Hepatocyte (in vitro differentiated cells): ENCODE results near the gene STMN1. TPM values are rescaled to one million over a fixed set of nuclear protein-coding genes. Genes with fewer than 3 reads are reported as not detected.

Experiments
- DNase-seq: peaks from one replicate; pipeline ENCODE4 v3.0.0-alpha.2; 2016; ENCODE audit warnings: low spot score
- H2AFZ ChIP-seq: fragments of 200-600 bp; sonication (generic); 2 replicates; pipeline ENCODE4 v1.6.0; 2016; ENCODE audit warnings: antibody characterized with exemption, mild to moderate bottlenecking
- H3K27ac ChIP-seq: fragments of 200-600 bp; sonication (generic); 2 replicates; pipeline ENCODE4 v1.5.1; 2016; ENCODE audit warnings: mild to moderate bottlenecking
- H3K27me3 ChIP-seq: fragments of 200-600 bp; sonication (generic); 2 replicates; pipeline ENCODE4 v1.6.1; 2016
- H3K36me3 ChIP-seq: fragments of 200-600 bp; sonication (generic); replicated peaks from 2 replicates; pipeline ENCODE4 v1.5.1; 2016; ENCODE audit warnings: low read depth; ENCODE audit not compliant: insufficient read depth
- H3K4me1 ChIP-seq: fragments of 200-600 bp; sonication (generic); 2 replicates; pipeline ENCODE4 v1.5.1; 2016; ENCODE audit warnings: mild to moderate bottlenecking, moderate library complexity; ENCODE audit not compliant: insufficient read depth
- H3K4me2 ChIP-seq: fragments of 200-600 bp; sonication (generic); 2 replicates; pipeline ENCODE4 v1.6.0; 2016
- H3K4me3 ChIP-seq: fragments of 200-600 bp; sonication (generic); 2 replicates; pipeline ENCODE4 v1.5.1; 2016; ENCODE audit warnings: mild to moderate bottlenecking
- H3K79me2 ChIP-seq: fragments of 200-600 bp; sonication (generic); 2 replicates; pipeline ENCODE4 v1.6.0; 2017; ENCODE audit warnings: mild to moderate bottlenecking
- H3K9me2 ChIP-seq: fragments of 200-600 bp; sonication (generic); replicated peaks from 2 replicates; pipeline ENCODE4 v1.6.0; 2017; ENCODE audit warnings: mild to moderate bottlenecking; ENCODE audit not compliant: insufficient read depth
- H3K9me3 ChIP-seq: fragments of 200-600 bp; sonication (generic); 2 replicates; pipeline ENCODE4 v1.5.1; 2016; ENCODE audit warnings: low read depth, mild to moderate bottlenecking
- H4K20me1 ChIP-seq: fragments of 200-600 bp; sonication (generic); 2 replicates; pipeline ENCODE4 v1.6.0; 2016; ENCODE audit warnings: mild to moderate bottlenecking; ENCODE audit not compliant: insufficient read depth, poor library complexity, severe bottlenecking
- EZH2 ChIP-seq: fragments of 200-600 bp; sonication (generic); IDR thresholded peaks from 2 replicates; pipeline ENCODE4 v1.6.1; 2016; ENCODE audit warnings: antibody characterized with exemption, mild to moderate bottlenecking, borderline replicate concordance
- EZH2phosphoT487 ChIP-seq: fragments of 200-600 bp; sonication (generic); IDR thresholded peaks from one replicate; pipeline ENCODE4 v1.6.1; 2018; ENCODE audit warnings: antibody characterized with exemption, mild to moderate bottlenecking, low read depth, moderate library complexity; ENCODE audit not compliant: unreplicated experiment, severe bottlenecking
- WGBS: methylation state at CpG from one replicate; pipeline ENCODE4 v1.1.6; 2016; ENCODE audit warnings: low lambda C conversion rate; ENCODE audit errors: missing lambda C conversion rate; 5-methylcytosine and 5-hydroxymethylcytosine counted together
- polyA plus RNA-seq: library from polyadenylated mRNA; unstranded; fragments of >200 nt; fragmentation: Nextera tagmentation; extraction: Ambion mirVana; gene quantifications from 2 replicates; pipeline ENCODE4 v1.2.1, GENCODE V29; 2016
- total RNA-seq: library from RNA; depleted of rRNA; stranded (reverse); fragments of >200 nt; gene quantifications from 2 replicates; pipeline ENCODE4 v1.2.3, GENCODE V29; 2014
- TF ChIP-seq, protein P1 (sequence below): fragments of 200-600 bp; sonication (generic); IDR thresholded peaks from 2 replicates; pipeline ENCODE4 v1.5.1; 2016; ENCODE audit warnings: antibody characterized with exemption, mild to moderate bottlenecking; ENCODE audit not compliant: poor library complexity

The STMN1 gene
- total RNA-seq, result 91.6 and 104 TPM in 2 replicates
- 338 and 395 TPM in 2 replicates for polyA plus RNA-seq

DNA sequence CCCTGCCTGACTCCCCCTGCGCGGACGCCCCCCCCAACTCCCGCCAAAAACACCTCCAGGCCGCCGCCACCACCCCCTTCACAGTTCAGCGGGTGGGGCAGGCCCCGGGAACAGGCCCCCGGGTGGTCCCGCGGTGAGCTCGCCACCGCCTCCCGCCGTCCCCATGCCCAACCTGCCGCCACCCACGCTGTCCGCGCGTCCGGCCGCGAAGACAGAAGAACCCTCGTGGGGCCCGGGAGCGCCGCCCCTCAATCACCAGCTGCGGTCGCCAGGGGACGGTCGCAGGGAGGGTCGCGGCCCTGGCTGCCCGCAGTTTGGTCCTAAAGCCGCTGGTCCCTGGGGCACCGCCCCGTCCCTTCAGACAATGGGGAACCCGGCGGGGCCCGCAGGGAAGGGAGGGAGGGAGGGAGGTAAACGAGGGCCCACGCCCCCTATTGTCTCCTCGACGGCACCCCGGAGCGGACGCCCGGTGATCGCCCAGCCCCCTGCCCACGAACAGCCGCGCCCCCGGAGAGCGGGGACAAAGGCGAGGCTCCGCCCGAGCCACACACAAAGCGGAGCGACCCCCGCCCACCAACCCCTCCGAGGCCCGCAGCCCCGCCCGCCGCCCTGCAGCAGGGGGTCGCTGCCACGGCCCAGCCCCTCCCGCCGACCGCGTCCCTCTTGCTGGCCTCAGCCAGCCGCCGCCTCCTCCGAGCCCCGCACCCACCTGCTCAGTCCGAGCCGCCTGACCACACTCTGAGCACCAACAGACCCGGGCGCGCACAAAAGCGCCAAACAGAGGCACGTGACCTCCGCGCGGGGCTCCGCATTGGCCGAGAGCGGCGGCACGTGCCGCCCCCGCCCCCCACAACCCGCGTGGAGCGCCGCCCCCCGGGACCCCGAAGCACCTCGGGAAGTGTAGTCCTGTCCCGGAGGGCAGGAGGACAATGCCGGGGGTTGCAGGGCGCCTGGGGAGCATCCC lies at the start of gene STMN1:
Gene STMN1, minus strand, starts transcription at position 740 of the 964 bp plus-strand sequence. CDS start 1,743 bp downstream, outside the sequence.
- H3K27ac ChIP-seq, result peak within 1 kb of the TSS; percentile 90
- peak within 1 kb of the TSS; percentile 67 for H2AFZ ChIP-seq
- no peaks in the 10 kb centered on the region for H3K9me3 ChIP-seq
- TF ChIP-seq EZH2, result no peak
- TF ChIP-seq, protein P1, sequence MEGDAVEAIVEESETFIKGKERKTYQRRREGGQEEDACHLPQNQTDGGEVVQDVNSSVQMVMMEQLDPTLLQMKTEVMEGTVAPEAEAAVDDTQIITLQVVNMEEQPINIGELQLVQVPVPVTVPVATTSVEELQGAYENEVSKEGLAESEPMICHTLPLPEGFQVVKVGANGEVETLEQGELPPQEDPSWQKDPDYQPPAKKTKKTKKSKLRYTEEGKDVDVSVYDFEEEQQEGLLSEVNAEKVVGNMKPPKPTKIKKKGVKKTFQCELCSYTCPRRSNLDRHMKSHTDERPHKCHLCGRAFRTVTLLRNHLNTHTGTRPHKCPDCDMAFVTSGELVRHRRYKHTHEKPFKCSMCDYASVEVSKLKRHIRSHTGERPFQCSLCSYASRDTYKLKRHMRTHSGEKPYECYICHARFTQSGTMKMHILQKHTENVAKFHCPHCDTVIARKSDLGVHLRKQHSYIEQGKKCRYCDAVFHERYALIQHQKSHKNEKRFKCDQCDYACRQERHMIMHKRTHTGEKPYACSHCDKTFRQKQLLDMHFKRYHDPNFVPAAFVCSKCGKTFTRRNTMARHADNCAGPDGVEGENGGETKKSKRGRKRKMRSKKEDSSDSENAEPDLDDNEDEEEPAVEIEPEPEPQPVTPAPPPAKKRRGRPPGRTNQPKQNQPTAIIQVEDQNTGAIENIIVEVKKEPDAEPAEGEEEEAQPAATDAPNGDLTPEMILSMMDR, result peak; percentile 9
- H3K36me3 ChIP-seq, result no peaks in the 10 kb centered on the region
- peaks cover 21% of the 10 kb centered on the region for H3K4me1 ChIP-seq
- H3K27me3 ChIP-seq, result no peaks in the 10 kb centered on the region
- peaks cover 38% of the 10 kb centered on the region for H3K79me2 ChIP-seq
- WGBS, result under 1% methylated on average over 33 of the region's 102 CpGs
- H3K9me2 ChIP-seq, result no peaks in the 10 kb centered on the region
- no peaks in the 10 kb centered on the region for H4K20me1 ChIP-seq
- H3K4me2 ChIP-seq, result peak within 1 kb of the TSS; percentile 77
- peak; percentile 96 for DNase-seq
- peak within 1 kb of the TSS; percentile 78 for H3K4me3 ChIP-seq

DNA sequence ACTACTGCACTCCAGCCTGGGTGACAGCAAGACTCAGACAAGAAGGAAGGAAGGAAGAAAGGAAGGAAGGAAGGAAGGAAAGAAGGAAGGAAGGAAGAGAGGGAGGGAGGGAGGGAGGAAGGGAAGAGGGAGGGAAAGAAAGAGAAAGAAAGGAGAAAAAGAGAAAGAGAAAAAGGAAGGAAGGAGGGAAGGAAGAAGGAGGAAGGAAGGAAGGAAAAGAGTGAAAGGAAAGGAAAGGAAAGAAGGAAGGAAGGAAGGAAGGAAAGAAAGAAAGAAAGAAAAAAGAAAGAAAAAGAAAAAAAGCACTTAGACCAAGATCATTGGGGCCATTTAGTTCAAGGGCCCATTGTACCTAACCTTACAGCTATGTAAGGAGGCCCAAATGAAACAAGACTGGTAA lies 49.3 kb upstream of the STMN1 start:
- Histone ChIP-seq H3K9me2 (no peaks in the 10 kb centered on the region), H3K4me1 (no peaks in the 10 kb centered on the region), H3K4me2 (no peak overlapping the region), H3K27me3 (no peaks in the 10 kb centered on the region), H3K79me2 (no peaks in the 10 kb centered on the region), H4K20me1 (no peaks in the 10 kb centered on the region), H3K9me3 (no peaks in the 10 kb centered on the region), H3K36me3 (no peaks in the 10 kb centered on the region), H3K4me3 (no peak overlapping the region), H2AFZ (no peak overlapping the region), H3K27ac (no peak overlapping the region)
- no peak for TF ChIP-seq EZH2
- no peak for TF ChIP-seq EZH2phosphoT487
- TF ChIP-seq, protein P1, result no peak
- no peak for DNase-seq

GRCh38 chr1:25954282-25954938 lies 48.2 kb upstream of the STMN1 start:
- no peak for DNase-seq
- WGBS, result 88% methylated on average over 10 of the region's 10 CpGs

More at GRCh38 chr1:25954282-25954938, 48.2 kb upstream of the STMN1 start:
- no peaks in the 10 kb centered on the region for H3K36me3 ChIP-seq
- no peaks in the 10 kb centered on the region for H4K20me1 ChIP-seq
- H3K9me3 ChIP-seq, result no peaks in the 10 kb centered on the region
- no peaks in the 10 kb centered on the region for H3K9me2 ChIP-seq
- H3K4me2 ChIP-seq, result no peak overlapping the region
- no peaks in the 10 kb centered on the region for H3K79me2 ChIP-seq
- no peak overlapping the region for H3K27ac ChIP-seq
- H2AFZ ChIP-seq, result no peak overlapping the region
- no peaks in the 10 kb centered on the region for H3K27me3 ChIP-seq
- H3K4me1 ChIP-seq, result no peaks in the 10 kb centered on the region
- no peak overlapping the region for H3K4me3 ChIP-seq
- TF ChIP-seq, protein P1, result no peak
- TF ChIP-seq EZH2phosphoT487, result no peak
- TF ChIP-seq EZH2, result no peak
